MCF 10A (cell line): ENCODE measurements around the gene ACSL1. TPM values are rescaled to one million over a fixed set of nuclear protein-coding genes. Genes with fewer than 3 reads are reported as not detected.
A peak's percentile ranks its signal among the peaks of the same experiment; 100 is the strongest.

ENCODE experiments used
- BruUV-seq: library from RNA; stranded (reverse); fragments of 400-500 nt; replicated peaks from 2 replicates; lab custom pipeline; 2021; lab: Mats Ljungman, UMichigan
- CTCF ChIA-PET: fragments of 300-600 bp; sonication (Branson Sonifier 250); formaldehyde crosslinking; extraction: SDS; loops from one replicate; lab custom pipeline; 2021; ENCODE audit warnings: antibody characterized with exemption, inconsistent platforms; lab: Yijun Ruan, JAX
- POLR2A ChIA-PET: fragments of 300-600, 350-650 bp; sonication (Branson Sonifier 250); formaldehyde crosslinking; extraction: SDS; loops from one replicate; lab custom pipeline; 2020; ENCODE audit warnings: antibody characterized with exemption, inconsistent platforms; lab: Yijun Ruan, JAX
- DNase-seq: peaks from one replicate; pipeline ENCODE4 v3.0.0-alpha.2; 2018; ENCODE audit not compliant: unreplicated experiment
- H3K27ac Mint-ChIP-seq: one replicate; pipeline ENCODE4 v1.8.0; 2022; ENCODE audit warnings: mild to moderate bottlenecking, low read depth, mixed read lengths; ENCODE audit not compliant: unreplicated experiment
- H3K27me3 Mint-ChIP-seq: one replicate; pipeline ENCODE4 v1.8.0; 2022; ENCODE audit warnings: mixed read lengths; ENCODE audit not compliant: insufficient read depth, unreplicated experiment
- H3K36me3 Mint-ChIP-seq: one replicate; pipeline ENCODE4 v1.8.0; 2022; ENCODE audit warnings: mild to moderate bottlenecking, moderate library complexity, mixed read lengths; ENCODE audit not compliant: insufficient read depth, unreplicated experiment
- H3K4me1 Mint-ChIP-seq: one replicate; pipeline ENCODE4 v1.8.0; 2022; ENCODE audit warnings: mixed read lengths; ENCODE audit not compliant: insufficient read depth, unreplicated experiment
- H3K4me3 Mint-ChIP-seq: one replicate; pipeline ENCODE4 v1.8.0; 2022; ENCODE audit warnings: mild to moderate bottlenecking, moderate library complexity, mixed read lengths; ENCODE audit not compliant: unreplicated experiment
- H3K9me3 Mint-ChIP-seq: one replicate; pipeline ENCODE4 v1.8.0; 2022; ENCODE audit warnings: mixed read lengths; ENCODE audit not compliant: unreplicated experiment
- intact Hi-C: fragments of 100-400 bp; cut with micrococcal nuclease; formaldehyde crosslinking; loops from 2 replicates; pipeline ENCODE4 v1.14.1; 2022
- total RNA-seq: library from RNA; stranded (reverse); gene quantifications from 2 replicates; pipeline ENCODE4 v1.2.3, GENCODE V29; 2022
- TF ChIP-seq, protein P1 (sequence below): fragments of 200-600 bp; IDR thresholded peaks from one replicate; pipeline ENCODE4 v1.8.0; 2022; ENCODE audit warnings: antibody characterized with exemption, mild to moderate bottlenecking; ENCODE audit not compliant: unreplicated experiment

Gene ACSL1
- total RNA-seq, 1 experiment from 2014 or later, result 105 TPM

DNA sequence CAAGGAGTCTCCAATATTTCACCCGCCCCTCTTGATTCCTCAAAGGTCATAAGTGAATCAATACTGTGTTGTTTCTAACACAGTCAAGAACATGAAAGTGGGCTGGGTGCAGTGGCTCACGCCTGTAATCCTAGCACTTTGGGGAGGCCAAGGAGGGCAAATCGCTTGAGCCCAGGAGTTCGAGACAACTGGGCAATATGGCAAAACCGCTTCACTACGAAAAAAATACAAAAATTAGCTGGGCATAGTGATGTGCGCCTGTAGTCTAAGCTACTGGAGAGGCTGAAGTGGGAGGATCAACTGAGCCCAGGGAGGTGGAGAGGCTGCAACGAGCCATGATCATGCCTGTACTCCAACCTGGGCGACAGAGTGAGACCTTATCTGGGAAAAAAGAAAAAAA is 3.4 kb downstream of the ACSL1 start:
- TF ChIP-seq, protein P1, sequence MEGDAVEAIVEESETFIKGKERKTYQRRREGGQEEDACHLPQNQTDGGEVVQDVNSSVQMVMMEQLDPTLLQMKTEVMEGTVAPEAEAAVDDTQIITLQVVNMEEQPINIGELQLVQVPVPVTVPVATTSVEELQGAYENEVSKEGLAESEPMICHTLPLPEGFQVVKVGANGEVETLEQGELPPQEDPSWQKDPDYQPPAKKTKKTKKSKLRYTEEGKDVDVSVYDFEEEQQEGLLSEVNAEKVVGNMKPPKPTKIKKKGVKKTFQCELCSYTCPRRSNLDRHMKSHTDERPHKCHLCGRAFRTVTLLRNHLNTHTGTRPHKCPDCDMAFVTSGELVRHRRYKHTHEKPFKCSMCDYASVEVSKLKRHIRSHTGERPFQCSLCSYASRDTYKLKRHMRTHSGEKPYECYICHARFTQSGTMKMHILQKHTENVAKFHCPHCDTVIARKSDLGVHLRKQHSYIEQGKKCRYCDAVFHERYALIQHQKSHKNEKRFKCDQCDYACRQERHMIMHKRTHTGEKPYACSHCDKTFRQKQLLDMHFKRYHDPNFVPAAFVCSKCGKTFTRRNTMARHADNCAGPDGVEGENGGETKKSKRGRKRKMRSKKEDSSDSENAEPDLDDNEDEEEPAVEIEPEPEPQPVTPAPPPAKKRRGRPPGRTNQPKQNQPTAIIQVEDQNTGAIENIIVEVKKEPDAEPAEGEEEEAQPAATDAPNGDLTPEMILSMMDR, result no peak
- H3K27me3 Mint-ChIP-seq, result no peaks in the 10 kb centered on the region
- peaks cover 40% of the 10 kb centered on the region for H3K4me1 Mint-ChIP-seq
- no peaks in the 10 kb centered on the region for H3K9me3 Mint-ChIP-seq
- ChIA-PET POLR2A (interaction anchor here (0.6 to 4.0 kb wide), 3 partner anchors 8 to 175 kb away, joined by 3 to 62 read pairs (median 13); no protein-coding TSS in a partner anchor), CTCF (interaction anchor here (0.6 to 1.3 kb wide), 2 partner anchors 74 to 189 kb away, joined by 3 read pairs; no protein-coding TSS in a partner anchor)
- intact Hi-C loops, result no loop called here
- peaks cover 22% of the 10 kb centered on the region for H3K36me3 Mint-ChIP-seq
- H3K4me3 Mint-ChIP-seq, result peak overlapping the region; percentile 87
- H3K27ac Mint-ChIP-seq, result peak overlapping the region; percentile 50
- DNase-seq, result no peak
- no TSS peak for BruUV-seq

GRCh38 chr4:184821242-184821641 is 4.5 kb downstream of the ACSL1 start:
- no peaks in the 10 kb centered on the region for H3K27me3 Mint-ChIP-seq
- H3K4me3 Mint-ChIP-seq, result no peak overlapping the region
- peaks cover 22% of the 10 kb centered on the region for H3K36me3 Mint-ChIP-seq
- BruUV-seq, result no TSS peak
- ChIA-PET POLR2A (interaction anchor here (0.6 to 2.3 kb wide), 4 partner anchors 15 to 74 kb away, joined by 3 to 13 read pairs (median 3); no protein-coding TSS in a partner anchor), CTCF (interaction anchor here (0.8 to 2.0 kb wide), 3 partner anchors 8 to 76 kb away, joined by 3 to 5 read pairs (median 5); no protein-coding TSS in a partner anchor)
- no peak for DNase-seq
- TF ChIP-seq, protein P1, result no peak
- no peak overlapping the region for H3K27ac Mint-ChIP-seq
- H3K9me3 Mint-ChIP-seq, result no peaks in the 10 kb centered on the region
- H3K4me1 Mint-ChIP-seq, result peaks cover 44% of the 10 kb centered on the region
- intact Hi-C loops, result no loop called here

DNA sequence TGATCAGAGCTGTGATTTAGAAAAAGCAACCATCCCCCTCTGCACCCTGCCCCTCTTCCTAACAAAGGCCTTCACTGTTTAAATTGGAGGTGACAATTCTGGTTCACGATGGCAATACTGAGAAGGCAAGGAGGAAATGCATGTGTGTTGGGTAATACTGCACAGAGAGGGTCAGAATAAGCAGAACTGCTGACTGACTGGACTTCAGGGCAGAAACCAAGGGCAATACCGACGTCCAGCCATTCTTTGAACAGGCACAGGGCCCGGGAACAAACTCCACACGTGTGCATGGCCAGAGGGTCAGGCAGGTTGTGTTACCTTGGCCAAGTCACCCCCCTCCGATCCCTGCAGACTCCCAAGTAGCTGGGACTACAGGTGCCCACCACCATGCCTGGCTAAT is 6.0 kb downstream of the ACSL1 start:
- intact Hi-C loops, result loop anchor here (10.0 kb wide), 1 partner anchor 175 kb away; the partner anchor contains the start of genes CASP3 and PRIMPOL
- H3K4me3 Mint-ChIP-seq, result no peak overlapping the region
- H3K36me3 Mint-ChIP-seq, result peaks cover 32% of the 10 kb centered on the region
- no peak for DNase-seq
- peaks cover 59% of the 10 kb centered on the region for H3K4me1 Mint-ChIP-seq
- no peaks in the 10 kb centered on the region for H3K9me3 Mint-ChIP-seq
- ChIA-PET POLR2A (interaction anchor here (0.6 to 2.3 kb wide), 5 partner anchors 14 to 551 kb away, joined by 3 to 13 read pairs (median 3); no protein-coding TSS in a partner anchor), CTCF (interaction anchor here (0.6 to 2.0 kb wide), 2 partner anchors 9 to 74 kb away, joined by 4 to 5 read pairs; no protein-coding TSS in a partner anchor)
- no TSS peak for BruUV-seq
- no peaks in the 10 kb centered on the region for H3K27me3 Mint-ChIP-seq
- H3K27ac Mint-ChIP-seq, result no peak overlapping the region
- TF ChIP-seq, protein P1, result no peak

DNA sequence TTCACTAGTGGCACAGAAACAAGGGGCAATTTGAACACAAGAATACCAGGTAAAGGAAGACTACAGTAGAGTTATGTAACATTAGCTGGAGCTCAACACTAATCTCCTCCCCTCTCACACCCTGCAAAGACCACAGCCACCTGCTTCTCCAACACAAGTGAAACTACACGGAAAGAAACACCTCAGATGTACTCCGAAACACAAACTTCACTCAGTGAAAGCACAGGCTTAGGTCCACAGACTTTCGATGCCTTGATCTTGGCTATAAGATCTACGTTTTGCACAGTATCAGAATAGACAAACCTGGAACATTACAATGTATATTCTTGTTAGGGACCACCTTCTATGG is 7.6 kb downstream of the ACSL1 start:
- BruUV-seq, result no TSS peak
- H3K27ac Mint-ChIP-seq, result no peak overlapping the region
- peaks cover 57% of the 10 kb centered on the region for H3K4me1 Mint-ChIP-seq
- ChIA-PET POLR2A (no interaction called here), CTCF (interaction anchor here (0.5 to 0.7 kb wide), 3 partner anchors 12 to 61 kb away, joined by 3 to 4 read pairs (median 3); no protein-coding TSS in a partner anchor)
- intact Hi-C loops, result loop anchor here (10.0 kb wide), 1 partner anchor 173 kb away; the partner anchor contains the start of genes CASP3 and PRIMPOL
- no peak for DNase-seq
- TF ChIP-seq, protein P1, result no peak
- H3K36me3 Mint-ChIP-seq, result peaks cover 36% of the 10 kb centered on the region
- no peaks in the 10 kb centered on the region for H3K9me3 Mint-ChIP-seq
- H3K4me3 Mint-ChIP-seq, result no peak overlapping the region
- H3K27me3 Mint-ChIP-seq, result no peaks in the 10 kb centered on the region
